Measurements from ENCODE around the gene KHDC1. TPM values are rescaled to one million over a fixed set of nuclear protein-coding genes. Genes with fewer than 3 reads are reported as not detected.
"Not testable (repeated sequence)": the region's sequence is repeated elsewhere in the genome, so short reads cannot be mapped to it uniquely, and the experiment has no call there.

Gene KHDC1
- total and polyA plus RNA-seq, 2 experiments from 2014 or later, result 8.0 to 17.1 TPM

- no peaks in the 10 kb centered on the region for H3K36me3 ChIP-seq
- no peak overlapping the region for H3K27ac ChIP-seq
- no peaks in the 10 kb centered on the region for H3K4me1 ChIP-seq (ENCODE audit: low read depth)
- H3K9me3 ChIP-seq (ENCODE audit: low read depth), result no peaks in the 10 kb centered on the region
- DNase-seq (ENCODE audit: low read depth in 1 of 2, low spot score in 1 of 2), result no peak
- no peak overlapping the region for H3K4me3 ChIP-seq
- no peak for TF ChIP-seq CTCF (IDR thresholded peaks at IDR 0.05; ENCODE audit: low read depth, low read length)
- no peaks in the 10 kb centered on the region for H3K27me3 ChIP-seq
These were observed 58.7 kb downstream of the KHDC1 start for GRCh38 chr6:73204252-73204651.

GRCh38 chr6:73203098-73203497 is 59.9 kb downstream of the KHDC1 start:
- no peak for DNase-seq (ENCODE audit: low read depth in 1 of 2, low spot score in 1 of 2)
- no peak overlapping the region for H3K4me3 ChIP-seq
- H3K9me3 ChIP-seq (ENCODE audit: low read depth), result no peaks in the 10 kb centered on the region
- peaks cover 4% of the 10 kb centered on the region for H3K36me3 ChIP-seq
- TF ChIP-seq CTCF (IDR thresholded peaks at IDR 0.05; ENCODE audit: low read depth, low read length), result no peak
- H3K27ac ChIP-seq, result no peak overlapping the region
- H3K27me3 ChIP-seq, result no peaks in the 10 kb centered on the region
- H3K4me1 ChIP-seq (ENCODE audit: low read depth), result no peaks in the 10 kb centered on the region

- peaks cover 6% of the 10 kb centered on the region for H3K36me3 ChIP-seq
- no peak for DNase-seq (ENCODE audit: low read depth in 1 of 2, low spot score in 1 of 2)
- no peaks in the 10 kb centered on the region for H3K9me3 ChIP-seq (ENCODE audit: low read depth)
- H3K4me3 ChIP-seq, result no peak overlapping the region
- H3K27me3 ChIP-seq, result no peaks in the 10 kb centered on the region
- TF ChIP-seq CTCF (IDR thresholded peaks at IDR 0.05; ENCODE audit: low read depth, low read length), result no peak
- no peak overlapping the region for H3K27ac ChIP-seq
- H3K4me1 ChIP-seq (ENCODE audit: low read depth), result no peaks in the 10 kb centered on the region
These were observed 62.3 kb downstream of the KHDC1 start for GRCh38 chr6:73200735-73201134.

- no peaks in the 10 kb centered on the region for H3K9me3 ChIP-seq (ENCODE audit: low read depth)
- H3K4me3 ChIP-seq, result no peak overlapping the region
- H3K27ac ChIP-seq, result peak overlapping the region; percentile 28
- no peak for TF ChIP-seq CTCF (IDR thresholded peaks at IDR 0.05; ENCODE audit: low read depth, low read length)
- no peak for DNase-seq (ENCODE audit: low read depth in 1 of 2, low spot score in 1 of 2)
- peaks cover 11% of the 10 kb centered on the region for H3K36me3 ChIP-seq
- H3K27me3 ChIP-seq, result no peaks in the 10 kb centered on the region
- no peaks in the 10 kb centered on the region for H3K4me1 ChIP-seq (ENCODE audit: low read depth)
These were observed 62.7 kb downstream of the KHDC1 start for GRCh38 chr6:73200247-73200646.

- no peak for DNase-seq (ENCODE audit: low read depth in 1 of 2, low spot score in 1 of 2)
- no peaks in the 10 kb centered on the region for H3K4me1 ChIP-seq (ENCODE audit: low read depth)
- H3K36me3 ChIP-seq, result peaks cover 22% of the 10 kb centered on the region
- no peaks in the 10 kb centered on the region for H3K9me3 ChIP-seq (ENCODE audit: low read depth)
- TF ChIP-seq CTCF (IDR thresholded peaks at IDR 0.05; ENCODE audit: low read depth, low read length), result no peak
- no peaks in the 10 kb centered on the region for H3K27me3 ChIP-seq
- no peak overlapping the region for H3K4me3 ChIP-seq
- no peak overlapping the region for H3K27ac ChIP-seq
These were observed 68.3 kb downstream of the KHDC1 start for GRCh38 chr6:73194744-73195143.

- H3K9me3 ChIP-seq (ENCODE audit: low read depth); H3K27ac ChIP-seq; DNase-seq (ENCODE audit: low read depth in 1 of 2, low spot score in 1 of 2); H3K4me3 ChIP-seq; H3K27me3 ChIP-seq; H3K4me1 ChIP-seq (ENCODE audit: low read depth): not testable (repeated sequence)
- H3K36me3 ChIP-seq, result peaks cover 18% of the 10 kb centered on the region
These were observed 69.7 kb downstream of the KHDC1 start for GRCh38 chr6:73193302-73193701.

Other genes starting within 250 kb of the KHDC1 start
- not detected in 2 replicates for gene KHDC1L, start 37.7 kb downstream of the KHDC1 start, total RNA-seq
- 0.31 TPM in 1 of 2 replicates, not detected in the other for gene KHDC1L, start 37.7 kb downstream of the KHDC1 start, polyA plus RNA-seq
- gene DPPA5, start 91.1 kb upstream of the KHDC1 start, total RNA-seq, result not detected in 2 replicates
- gene DPPA5, start 91.1 kb upstream of the KHDC1 start, polyA plus RNA-seq, result not detected in 2 replicates
- gene KHDC3L, start 99.5 kb upstream of the KHDC1 start, total RNA-seq, result 0.86 and 1.2 TPM in 2 replicates
- 0.35 TPM in 1 of 2 replicates, not detected in the other for gene KHDC3L, start 99.5 kb upstream of the KHDC1 start, polyA plus RNA-seq
- gene OOEP, start 106.7 kb upstream of the KHDC1 start, total RNA-seq, result not detected in 2 replicates
- gene OOEP, start 106.7 kb upstream of the KHDC1 start, polyA plus RNA-seq, result not detected in 2 replicates
- not detected in 2 replicates for gene DDX43, start 131.6 kb upstream of the KHDC1 start, total RNA-seq
- not detected in 2 replicates for gene DDX43, start 131.6 kb upstream of the KHDC1 start, polyA plus RNA-seq
- 0.07 TPM in 1 of 2 replicates, not detected in the other for gene CGAS, start 189.1 kb upstream of the KHDC1 start, total RNA-seq
- gene CGAS, start 189.1 kb upstream of the KHDC1 start, polyA plus RNA-seq, result not detected in 2 replicates
- gene MTO1, start 198.5 kb upstream of the KHDC1 start, total RNA-seq, result 18.5 and 23.6 TPM in 2 replicates
- 19.6 and 25.3 TPM in 2 replicates for gene MTO1, start 198.5 kb upstream of the KHDC1 start, polyA plus RNA-seq